Brain microvascular endothelial cell (primary cell): ENCODE measurements around the gene SOD3.

Experiments used
- DNase-seq: peaks from one replicate; pipeline ENCODE4 v3.0.0-alpha.2; 2020
- H3K27ac ChIP-seq: fragments of 250-450 bp; sonication (Bioruptor Pico); 2 replicates; pipeline ENCODE4 v1.5.1; 2020; ENCODE audit warnings: mild to moderate bottlenecking, moderate library complexity
- H3K27me3 ChIP-seq: fragments of 250-450 bp; sonication (Bioruptor Pico); replicated peaks from 2 replicates; pipeline ENCODE4 v1.5.1; 2020; ENCODE audit warnings: mild to moderate bottlenecking
- H3K36me3 ChIP-seq: fragments of 250-450 bp; sonication (Bioruptor Pico); replicated peaks from 2 replicates; pipeline ENCODE4 v1.5.1; 2020; ENCODE audit warnings: mild to moderate bottlenecking
- H3K4me3 ChIP-seq: 2 replicates; pipeline ENCODE4 v1.5.1; 2011; ENCODE audit warnings: low read depth, mild to moderate bottlenecking, control low read depth, low read length, moderate library complexity
- in situ Hi-C: cut with HindIII; loops from 2 replicates; pipeline ENCODE4 v1.10.0; 2017; ENCODE audit warnings: low sequenced_read_pairs, low pct_ligation_motif_present
- TF ChIP-seq, protein P1 (sequence below): IDR thresholded peaks from 2 replicates; pipeline ENCODE4 v1.5.1; 2011; ENCODE audit warnings: low read depth, mild to moderate bottlenecking, moderate library complexity, low read length, control low read depth, inconsistent platforms; ENCODE audit errors: missing control alignments

SOD3 gene, protein sequence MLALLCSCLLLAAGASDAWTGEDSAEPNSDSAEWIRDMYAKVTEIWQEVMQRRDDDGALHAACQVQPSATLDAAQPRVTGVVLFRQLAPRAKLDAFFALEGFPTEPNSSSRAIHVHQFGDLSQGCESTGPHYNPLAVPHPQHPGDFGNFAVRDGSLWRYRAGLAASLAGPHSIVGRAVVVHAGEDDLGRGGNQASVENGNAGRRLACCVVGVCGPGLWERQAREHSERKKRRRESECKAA

DNA sequence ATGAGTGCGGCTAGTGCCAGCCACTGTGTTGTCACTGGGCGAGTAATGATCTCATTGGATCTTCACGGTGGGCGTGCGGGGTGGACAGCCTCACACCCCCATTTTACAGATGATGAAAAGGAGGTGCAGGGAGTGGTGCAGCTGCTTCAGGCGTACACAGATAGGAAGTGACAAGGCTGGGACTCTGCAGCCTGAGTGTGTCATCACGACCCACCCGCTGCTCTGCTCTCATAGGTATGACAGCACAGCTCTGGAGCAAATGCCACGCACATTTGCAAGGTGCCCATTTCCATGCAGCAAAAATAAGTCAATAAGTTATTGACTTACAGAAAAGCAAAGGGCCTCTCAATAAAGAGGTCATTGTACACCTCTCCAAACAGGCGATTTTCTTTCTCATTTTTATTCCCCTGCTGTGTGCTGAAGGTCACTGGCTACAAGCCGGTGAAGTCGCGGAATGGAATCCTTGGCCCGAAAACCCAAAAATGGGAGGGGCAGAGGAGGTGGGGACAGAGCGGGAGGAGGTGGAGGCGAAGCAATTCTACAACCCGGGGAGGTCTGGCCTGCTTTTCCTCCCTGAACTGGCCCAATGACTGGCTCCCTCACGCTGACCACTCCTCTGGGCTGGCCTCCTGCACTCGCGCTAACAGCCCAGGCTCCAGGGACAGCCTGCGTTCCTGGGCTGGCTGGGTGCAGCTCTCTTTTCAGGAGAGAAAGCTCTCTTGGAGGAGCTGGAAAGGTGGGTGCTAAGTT is at the start of gene SOD3:
Gene SOD3 (plus strand): TSS at position 658 of the 750 bp plus-strand sequence. CDS start 3,949 bp downstream, outside the sequence.
- peak; percentile 81 for DNase-seq
- in situ Hi-C loops: no loop called here
- TF ChIP-seq, protein P1, sequence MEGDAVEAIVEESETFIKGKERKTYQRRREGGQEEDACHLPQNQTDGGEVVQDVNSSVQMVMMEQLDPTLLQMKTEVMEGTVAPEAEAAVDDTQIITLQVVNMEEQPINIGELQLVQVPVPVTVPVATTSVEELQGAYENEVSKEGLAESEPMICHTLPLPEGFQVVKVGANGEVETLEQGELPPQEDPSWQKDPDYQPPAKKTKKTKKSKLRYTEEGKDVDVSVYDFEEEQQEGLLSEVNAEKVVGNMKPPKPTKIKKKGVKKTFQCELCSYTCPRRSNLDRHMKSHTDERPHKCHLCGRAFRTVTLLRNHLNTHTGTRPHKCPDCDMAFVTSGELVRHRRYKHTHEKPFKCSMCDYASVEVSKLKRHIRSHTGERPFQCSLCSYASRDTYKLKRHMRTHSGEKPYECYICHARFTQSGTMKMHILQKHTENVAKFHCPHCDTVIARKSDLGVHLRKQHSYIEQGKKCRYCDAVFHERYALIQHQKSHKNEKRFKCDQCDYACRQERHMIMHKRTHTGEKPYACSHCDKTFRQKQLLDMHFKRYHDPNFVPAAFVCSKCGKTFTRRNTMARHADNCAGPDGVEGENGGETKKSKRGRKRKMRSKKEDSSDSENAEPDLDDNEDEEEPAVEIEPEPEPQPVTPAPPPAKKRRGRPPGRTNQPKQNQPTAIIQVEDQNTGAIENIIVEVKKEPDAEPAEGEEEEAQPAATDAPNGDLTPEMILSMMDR: no peak
- Histone ChIP-seq H3K27ac (peak within 1 kb of the TSS; percentile 19), H3K4me3 (peak within 1 kb of the TSS; percentile 22), H3K27me3 (no peaks in the 10 kb centered on the region), H3K36me3 (no peaks in the 10 kb centered on the region)

DNA sequence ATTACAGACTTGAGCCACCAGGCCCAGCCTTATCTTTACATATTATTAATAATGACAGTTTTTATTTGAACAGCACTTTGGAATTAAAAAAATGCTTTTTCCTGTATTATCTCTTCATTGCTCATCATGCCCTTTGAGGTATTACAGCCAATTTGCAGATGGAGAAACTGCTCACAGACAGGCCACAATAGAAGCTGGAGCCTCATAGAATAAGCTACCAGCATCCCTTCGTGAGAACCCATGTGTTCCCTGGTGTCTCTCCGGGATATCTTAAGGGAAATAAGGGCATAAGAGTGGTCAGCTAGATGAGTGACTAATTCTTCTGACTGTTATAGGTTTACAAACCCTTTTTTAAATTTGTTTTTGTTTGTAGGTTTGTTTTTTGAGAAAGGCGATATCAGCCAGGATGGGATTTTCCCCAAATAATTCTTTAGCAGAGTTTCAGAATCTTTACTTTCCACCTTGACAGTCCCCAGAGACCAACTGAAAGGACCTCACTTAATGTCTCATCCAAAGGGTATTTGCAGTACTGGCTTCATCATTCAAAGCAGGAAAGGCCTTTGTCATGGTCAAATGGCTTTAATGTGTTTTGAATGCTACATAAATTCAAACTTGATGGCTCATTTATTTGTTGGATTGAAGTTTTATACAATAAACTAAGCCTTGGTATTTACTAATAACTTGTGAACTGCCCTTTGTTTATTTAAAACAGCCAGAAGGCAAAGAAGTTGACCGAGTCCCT is 48.0 kb upstream of the SOD3 start:
- Histone ChIP-seq H3K27me3 (no peaks in the 10 kb centered on the region), H3K4me3 (no peak overlapping the region), H3K36me3 (no peaks in the 10 kb centered on the region), H3K27ac (no peak overlapping the region)
- DNase-seq: no peak
- in situ Hi-C loops: no loop called here
- TF ChIP-seq, protein P1: no peak

DNA sequence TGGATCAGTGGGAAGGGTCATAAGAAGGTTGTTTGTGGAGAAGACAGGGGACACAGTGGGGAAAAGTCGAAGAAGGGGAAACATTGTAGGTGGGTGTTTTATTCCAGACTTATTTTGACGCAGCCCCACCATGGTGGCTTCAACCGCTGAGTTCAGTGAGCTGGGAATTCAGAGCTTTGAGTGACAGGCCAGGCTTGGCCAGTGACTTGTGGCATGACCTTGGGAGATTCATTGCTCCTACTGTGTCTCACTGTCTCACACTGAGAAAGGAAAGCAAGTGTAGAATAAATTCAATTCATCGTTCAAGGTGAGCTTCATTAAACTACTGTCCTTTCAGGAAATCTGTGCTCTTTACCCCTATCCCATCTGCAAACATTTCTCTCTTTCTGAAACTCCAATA is 47.4 kb upstream of the SOD3 start:
- no peaks in the 10 kb centered on the region for H3K27me3 ChIP-seq
- TF ChIP-seq, protein P1: no peak
- no peaks in the 10 kb centered on the region for H3K36me3 ChIP-seq
- no peak overlapping the region for H3K27ac ChIP-seq
- in situ Hi-C loops: no loop called here
- H3K4me3 ChIP-seq: no peak overlapping the region
- no peak for DNase-seq

DNA sequence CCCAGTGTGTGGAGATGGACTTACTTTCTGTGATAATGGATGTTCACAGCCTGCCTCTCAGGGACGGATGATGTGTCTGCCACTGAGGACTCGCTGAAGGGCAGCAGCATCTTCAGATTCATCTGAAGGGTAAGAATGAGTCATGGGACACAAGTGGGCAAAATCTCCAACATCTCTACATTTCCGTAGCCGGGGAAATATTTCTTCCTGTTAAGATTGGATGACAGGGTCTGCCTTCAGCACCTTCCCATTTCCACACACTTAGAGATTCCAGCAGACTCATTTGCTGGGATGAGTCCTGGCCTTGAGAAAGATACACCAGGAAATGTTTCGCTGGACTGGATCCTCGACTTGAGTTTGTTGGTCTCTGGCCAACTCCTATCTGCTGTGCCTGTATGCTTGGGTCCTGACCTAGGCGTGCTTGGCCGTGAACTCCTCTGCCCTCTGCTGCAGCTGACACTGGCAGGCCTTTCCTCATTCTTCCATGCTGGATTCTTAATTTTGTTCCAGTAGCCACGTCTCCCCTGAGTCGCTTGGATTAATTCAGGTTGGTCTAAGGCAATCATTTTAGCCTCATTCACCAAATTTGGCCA is 46.5 kb upstream of the SOD3 start:
- Histone ChIP-seq H3K27ac (no peak overlapping the region), H3K4me3 (no peak overlapping the region), H3K27me3 (no peaks in the 10 kb centered on the region), H3K36me3 (no peaks in the 10 kb centered on the region)
- TF ChIP-seq, protein P1: no peak
- DNase-seq: no peak
- in situ Hi-C loops: no loop called here

DNA sequence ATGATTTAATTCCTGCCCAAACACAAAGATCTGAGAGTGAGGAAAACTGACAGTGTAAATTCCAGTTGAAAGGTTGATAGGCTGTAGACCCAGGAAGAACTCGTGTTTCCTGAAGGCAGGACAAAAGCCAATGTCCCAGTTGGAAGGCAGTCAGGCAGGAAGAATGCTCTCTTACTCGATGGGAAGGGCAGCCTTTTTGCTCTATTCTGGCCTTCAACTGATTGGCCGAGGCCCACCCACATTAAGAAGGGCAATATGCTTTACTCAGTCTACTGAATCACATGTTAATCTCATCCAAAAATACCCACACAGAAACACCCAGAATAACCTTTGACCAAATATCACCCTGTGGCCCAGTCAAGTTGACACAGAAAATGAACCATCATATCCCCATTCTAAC is 45.3 kb upstream of the SOD3 start:
- no peaks in the 10 kb centered on the region for H3K36me3 ChIP-seq
- no peak for DNase-seq
- no peak overlapping the region for H3K27ac ChIP-seq
- no peaks in the 10 kb centered on the region for H3K27me3 ChIP-seq
- TF ChIP-seq, protein P1: no peak
- H3K4me3 ChIP-seq: no peak overlapping the region
- in situ Hi-C loops: no loop called here
